Effector memory CD8-positive, alpha-beta T cell (primary cell): ENCODE results near the gene CTNNAL1.
A peak's percentile ranks its signal among the peaks of the same experiment; 100 is the strongest.
"Not testable (repeated sequence)": the region's sequence is repeated elsewhere in the genome, so short reads cannot be mapped to it uniquely, and the experiment has no call there.

Experiments
- ATAC-seq: fragments of 150-1000 bp; cut with Tn5 transposase; replicated peaks from 2 replicates; pipeline ENCODE4 v1.10.0; 2021; ENCODE audit warnings: mild to moderate bottlenecking, moderate library complexity
- DNase-seq, 3 experiments: peaks; one replicate each; pipeline ENCODE4 v3.0.0; 2021
- H3K27ac Mint-ChIP-seq, 2 donors: one replicate each; pipeline ENCODE4 v1.8.0; 2022; ENCODE audit warnings: mild to moderate bottlenecking in 2 of 2, mixed read lengths in 2 of 2, moderate library complexity in 2 of 2
- H3K27me3 Mint-ChIP-seq, 2 donors: one replicate each; pipeline ENCODE4 v1.8.0; 2022; ENCODE audit warnings: mixed read lengths in 2 of 2
- H3K36me3 Mint-ChIP-seq: one replicate; pipeline ENCODE4 v1.8.0; 2022; ENCODE audit warnings: mild to moderate bottlenecking, moderate library complexity, mixed read lengths; ENCODE audit not compliant: insufficient read depth
- H3K4me1 Mint-ChIP-seq, 2 donors: one replicate each; pipeline ENCODE4 v1.8.0; 2022; ENCODE audit warnings: low read depth in 2 of 2, mixed read lengths in 2 of 2
- H3K4me3 Mint-ChIP-seq, 2 donors: one replicate each; pipeline ENCODE4 v1.8.0; 2022; ENCODE audit warnings: mild to moderate bottlenecking in 2 of 2, mixed read lengths in 2 of 2, moderate library complexity in 2 of 2
- H3K9me3 Mint-ChIP-seq, 2 donors: one replicate each; pipeline ENCODE4 v1.8.0; 2022; ENCODE audit warnings: mixed read lengths in 2 of 2

CTNNAL1 gene

DNA sequence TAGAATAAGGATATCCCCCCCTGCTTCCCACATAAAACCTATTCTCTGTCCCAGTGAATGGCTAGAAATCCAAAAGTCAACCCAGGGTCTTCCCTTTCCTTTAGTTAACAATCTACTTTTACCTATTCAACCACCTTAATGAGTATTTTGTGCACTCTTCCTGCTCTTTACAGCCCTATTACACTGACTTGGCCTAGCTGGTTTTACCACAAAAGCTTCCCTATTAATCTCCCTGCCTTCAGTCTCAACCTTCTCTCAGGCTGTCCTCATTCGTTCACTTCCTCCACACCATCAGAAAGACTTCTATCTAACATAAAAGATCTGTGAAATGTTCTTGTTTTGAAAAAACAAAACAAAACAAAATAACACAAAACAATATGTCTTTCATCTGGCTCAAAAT, 16.2 kb downstream of the CTNNAL1 start:
- DNase-seq (no peak), ATAC-seq (no peak)
- peaks cover 3 to 5% of the 10 kb centered on the region in 2 donors for H3K4me1 Mint-ChIP-seq
- H3K9me3 Mint-ChIP-seq: no peaks in the 10 kb centered on the region
- no peaks in the 10 kb centered on the region for H3K27me3 Mint-ChIP-seq
- H3K4me3 Mint-ChIP-seq: no peak overlapping the region
- H3K36me3 Mint-ChIP-seq: no peaks in the 10 kb centered on the region
- no peak overlapping the region for H3K27ac Mint-ChIP-seq

DNA sequence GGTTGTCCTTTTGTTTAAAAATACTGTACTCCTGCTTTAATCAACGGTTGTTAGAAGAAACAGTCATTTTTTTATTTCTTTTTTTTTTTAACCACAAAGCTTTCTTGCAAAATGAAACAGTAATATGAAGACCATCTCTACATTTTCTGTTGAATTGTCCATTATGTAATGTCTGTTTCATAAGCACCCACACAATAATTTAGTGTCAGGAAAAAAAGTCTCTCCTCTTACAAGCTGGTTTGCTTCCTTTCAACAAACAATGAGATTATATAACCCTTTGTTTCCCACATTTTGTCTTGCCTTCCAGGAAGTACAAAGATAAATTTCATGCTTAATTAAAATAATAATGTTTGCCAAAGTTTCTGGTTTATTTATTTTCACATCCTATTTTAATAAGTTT, 16.7 kb downstream of the CTNNAL1 start:
- DNase-seq (no peak), ATAC-seq (no peak)
- H3K9me3 Mint-ChIP-seq: no peaks in the 10 kb centered on the region
- no peaks in the 10 kb centered on the region for H3K36me3 Mint-ChIP-seq
- H3K27me3 Mint-ChIP-seq: no peaks in the 10 kb centered on the region
- no peak overlapping the region for H3K27ac Mint-ChIP-seq
- peaks cover 3 to 5% of the 10 kb centered on the region in 2 donors for H3K4me1 Mint-ChIP-seq
- no peak overlapping the region for H3K4me3 Mint-ChIP-seq

GRCh38 chr9:108994695-108995094, 18.6 kb downstream of the CTNNAL1 start:
- Mint-ChIP-seq H3K36me3 (no peaks in the 10 kb centered on the region), H3K27me3 (no peaks in the 10 kb centered on the region), H3K9me3 (no peaks in the 10 kb centered on the region), H3K27ac (peak overlapping the region in 1 of 2 donors; percentile 4), H3K4me1 (peaks cover 1 to 5% of the 10 kb centered on the region in 2 donors), H3K4me3 (no peak overlapping the region)
- no peak for DNase-seq
- ATAC-seq: no peak

GRCh38 chr9:108991479-108991878, 21.8 kb downstream of the CTNNAL1 start:
- ATAC-seq (no peak), DNase-seq (no peak)
- H3K4me1 Mint-ChIP-seq: peaks cover 1 to 5% of the 10 kb centered on the region in 2 donors
- peaks cover 2% of the 10 kb centered on the region for H3K36me3 Mint-ChIP-seq
- H3K27me3 Mint-ChIP-seq: no peaks in the 10 kb centered on the region
- no peak overlapping the region for H3K4me3 Mint-ChIP-seq
- H3K9me3 Mint-ChIP-seq: no peaks in the 10 kb centered on the region
- no peak overlapping the region for H3K27ac Mint-ChIP-seq

DNA sequence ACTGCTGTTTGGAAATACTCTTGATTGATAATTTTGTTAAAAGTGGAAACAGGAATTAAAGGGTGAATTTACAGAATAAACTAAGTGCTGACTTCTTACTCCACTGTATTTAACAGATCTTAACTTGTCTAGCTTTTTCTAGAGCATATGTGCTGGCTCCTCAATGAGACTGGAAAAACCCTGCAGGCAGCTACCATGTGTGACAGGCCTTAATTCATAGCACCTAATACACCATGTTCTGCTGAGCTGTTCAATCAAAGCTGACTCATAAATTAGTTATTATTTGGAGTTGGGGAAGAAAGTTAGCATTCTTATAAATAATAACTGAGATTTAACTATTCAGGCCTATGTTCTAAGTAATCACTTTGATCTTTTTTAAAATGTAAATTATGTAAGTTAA, 29.4 kb downstream of the CTNNAL1 start:
- DNase-seq (no peak), ATAC-seq (no peak)
- H3K36me3 Mint-ChIP-seq: peaks cover 2% of the 10 kb centered on the region
- H3K4me3 Mint-ChIP-seq: no peak overlapping the region
- no peaks in the 10 kb centered on the region for H3K9me3 Mint-ChIP-seq
- H3K27ac Mint-ChIP-seq: no peak overlapping the region
- no peaks in the 10 kb centered on the region for H3K4me1 Mint-ChIP-seq
- no peaks in the 10 kb centered on the region for H3K27me3 Mint-ChIP-seq

GRCh38 chr9:108980893-108981292, 32.4 kb downstream of the CTNNAL1 start:
- no peak for ATAC-seq
- H3K4me3 Mint-ChIP-seq: no peak overlapping the region
- no peaks in the 10 kb centered on the region for H3K27me3 Mint-ChIP-seq
- H3K9me3 Mint-ChIP-seq: no peaks in the 10 kb centered on the region
- no peaks in the 10 kb centered on the region for H3K36me3 Mint-ChIP-seq
- DNase-seq: no peak
- H3K4me1 Mint-ChIP-seq: no peaks in the 10 kb centered on the region
- no peak overlapping the region for H3K27ac Mint-ChIP-seq

- DNase-seq (no peak), ATAC-seq (no peak)
- Mint-ChIP-seq H3K4me3 (no peak overlapping the region), H3K27me3 (no peaks in the 10 kb centered on the region), H3K27ac (no peak overlapping the region), H3K4me1 (no peaks in the 10 kb centered on the region), H3K9me3 (no peaks in the 10 kb centered on the region), H3K36me3 (no peaks in the 10 kb centered on the region)
Measured at GRCh38 chr9:108978205-108978604, 35.1 kb downstream of the CTNNAL1 start.

DNA sequence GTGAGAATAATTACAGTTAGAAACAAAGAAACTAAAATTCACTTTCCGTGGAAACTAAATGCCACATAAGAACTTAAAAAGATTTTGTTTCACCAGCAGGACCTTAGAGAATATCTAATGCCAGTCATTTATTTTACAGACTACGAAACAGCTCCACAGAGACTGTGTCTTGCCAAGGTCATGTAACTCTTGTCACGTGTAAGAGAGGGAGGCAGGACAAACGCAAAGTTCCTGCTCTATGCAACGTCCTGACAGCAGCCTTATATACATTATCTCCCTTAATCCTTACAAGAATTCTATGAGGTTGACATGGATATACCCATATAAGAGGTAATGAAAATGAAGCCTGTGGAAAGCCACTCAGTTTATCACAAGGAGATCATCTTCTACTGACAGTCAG, 39.4 kb downstream of the CTNNAL1 start:
- DNase-seq (no peak), ATAC-seq (no peak)
- Mint-ChIP-seq H3K36me3 (no peaks in the 10 kb centered on the region), H3K27me3 (no peaks in the 10 kb centered on the region), H3K4me3 (no peak overlapping the region), H3K27ac (no peak overlapping the region), H3K4me1 (no peaks in the 10 kb centered on the region), H3K9me3 (no peaks in the 10 kb centered on the region)

GRCh38 chr9:108972626-108973209, 40.6 kb downstream of the CTNNAL1 start:
- H3K4me1 Mint-ChIP-seq: no peaks in the 10 kb centered on the region
- H3K27me3 Mint-ChIP-seq: no peaks in the 10 kb centered on the region
- DNase-seq: no peak
- no peak overlapping the region for H3K27ac Mint-ChIP-seq
- ATAC-seq: no peak
- H3K9me3 Mint-ChIP-seq: no peaks in the 10 kb centered on the region
- H3K4me3 Mint-ChIP-seq: no peak overlapping the region
- no peaks in the 10 kb centered on the region for H3K36me3 Mint-ChIP-seq

GRCh38 chr9:108972186-108972585, 41.1 kb downstream of the CTNNAL1 start:
- Mint-ChIP-seq H3K27me3 (no peaks in the 10 kb centered on the region), H3K4me1 (no peaks in the 10 kb centered on the region)
- no peak for ATAC-seq

GRCh38 chr9:108971392-108971791, 41.9 kb downstream of the CTNNAL1 start:
- H3K36me3 Mint-ChIP-seq, H3K4me1 Mint-ChIP-seq, H3K27ac Mint-ChIP-seq, ATAC-seq, H3K9me3 Mint-ChIP-seq, DNase-seq, H3K27me3 Mint-ChIP-seq, H3K4me3 Mint-ChIP-seq: not testable (repeated sequence)

More at GRCh38 chr9:108972186-108972585, 41.1 kb downstream of the CTNNAL1 start:
- no peak for DNase-seq
- no peak overlapping the region for H3K27ac Mint-ChIP-seq
- H3K36me3 Mint-ChIP-seq: no peaks in the 10 kb centered on the region
- no peaks in the 10 kb centered on the region for H3K9me3 Mint-ChIP-seq
- H3K4me3 Mint-ChIP-seq: no peak overlapping the region

DNA sequence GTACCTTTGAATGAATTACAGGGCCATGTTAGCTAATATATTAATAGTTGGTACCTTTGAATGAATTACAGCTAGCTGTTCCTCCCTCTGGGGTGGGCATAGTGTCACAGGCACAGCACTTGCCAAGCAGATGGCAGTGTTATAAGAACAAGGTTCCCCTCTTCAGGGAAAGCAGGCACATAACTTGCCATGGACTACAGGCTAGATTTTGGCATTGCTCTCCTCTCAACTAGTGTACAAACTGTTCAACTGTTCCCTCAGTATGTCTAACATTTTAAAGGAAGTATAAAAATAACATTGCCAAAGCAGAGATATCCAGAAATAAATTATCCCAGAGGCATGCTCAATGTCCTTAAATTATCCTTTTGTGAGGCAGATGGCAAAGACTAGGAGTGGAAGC, 45.4 kb downstream of the CTNNAL1 start:
- no peaks in the 10 kb centered on the region for H3K4me1 Mint-ChIP-seq
- H3K27ac Mint-ChIP-seq: no peak overlapping the region
- H3K4me3 Mint-ChIP-seq: no peak overlapping the region
- ATAC-seq (no peak), DNase-seq (no peak)
- H3K36me3 Mint-ChIP-seq: no peaks in the 10 kb centered on the region
- H3K27me3 Mint-ChIP-seq: no peaks in the 10 kb centered on the region
- H3K9me3 Mint-ChIP-seq: no peaks in the 10 kb centered on the region

- DNase-seq (no peak), ATAC-seq (no peak)
- Mint-ChIP-seq H3K27me3 (no peaks in the 10 kb centered on the region), H3K9me3 (no peaks in the 10 kb centered on the region), H3K27ac (no peak overlapping the region), H3K4me3 (no peak overlapping the region), H3K4me1 (no peaks in the 10 kb centered on the region), H3K36me3 (no peaks in the 10 kb centered on the region)
Measured at GRCh38 chr9:108963459-108964143, 49.7 kb downstream of the CTNNAL1 start.

DNA sequence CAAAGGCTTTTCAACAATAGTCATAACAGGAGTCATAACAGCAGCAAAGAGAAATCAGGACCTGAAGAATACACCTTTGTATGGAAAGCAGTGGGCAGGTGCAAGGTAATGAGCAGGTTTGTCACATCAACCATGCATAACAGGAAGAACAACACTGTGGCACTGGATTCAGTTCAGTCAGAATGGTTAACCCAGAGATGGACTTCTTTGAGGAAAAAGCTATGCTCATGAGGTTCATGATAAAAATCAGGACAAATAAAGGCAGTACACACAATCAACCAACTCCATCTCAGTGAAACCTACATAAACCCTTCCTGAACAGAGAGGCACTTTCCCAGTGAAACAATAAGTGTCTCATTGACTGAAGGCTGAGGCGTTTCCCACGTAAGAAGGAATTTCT, 52.1 kb downstream of the CTNNAL1 start:
- Mint-ChIP-seq H3K27ac (no peak overlapping the region), H3K4me1 (no peaks in the 10 kb centered on the region), H3K4me3 (no peak overlapping the region), H3K9me3 (no peaks in the 10 kb centered on the region), H3K27me3 (no peaks in the 10 kb centered on the region), H3K36me3 (no peaks in the 10 kb centered on the region)
- no peak for ATAC-seq
- no peak for DNase-seq
